Measurements from ENCODE around the gene IFITM5. TPM values are rescaled to one million over a fixed set of nuclear protein-coding genes. Genes with fewer than 3 reads are reported as not detected.
A peak's percentile ranks its signal among the peaks of the same experiment; 100 is the strongest.

Gene IFITM5
- total RNA-seq, 4 donors from 2014 or later, result not detected

- intact Hi-C loops (cut with DNase I), result no loop called here
- WGBS, result 57% methylated on average over 16 of the region's 26 CpGs
- Histone ChIP-seq H3K9me3 (no peaks in the 10 kb centered on the region), H3K27ac (replicated peaks in 1 of 4) (peak overlapping the region in 1 of 4 donors; percentile 34), H3K4me3 (no peak overlapping the region), H3K36me3 (peaks cover 0 to 21% (median 13%) of the 10 kb centered on the region in 4 donors), H3K27me3 (peaks cover 0 to 62% (median 22%) of the 10 kb centered on the region in 4 donors), H3K4me1 (peaks cover 0 to 21% (median 14%) of the 10 kb centered on the region in 4 donors)
- no peak for DNase-seq (ENCODE audit: extremely low spot score)
- TF ChIP-seq POLR2A (IDR thresholded peaks at IDR 0.05; ENCODE audit: low read depth) (no peak), CTCF (IDR thresholded peaks at IDR 0.05) (no peak), EP300 (IDR thresholded peaks at IDR 0.05) (no peak), POLR2AphosphoS5 (IDR thresholded peaks at IDR 0.05) (no peak)
Measured at GRCh38 chr11:297586-298405, 1.5 kb downstream of the IFITM5 start.

- WGBS, result 65% methylated on average over 12 of the region's 13 CpGs
- Histone ChIP-seq H3K27ac (replicated peaks in 1 of 4) (no peak overlapping the region), H3K27me3 (peaks cover 0 to 62% (median 22%) of the 10 kb centered on the region in 4 donors), H3K9me3 (no peaks in the 10 kb centered on the region), H3K4me3 (no peak overlapping the region), H3K36me3 (peaks cover 0 to 28% (median 15%) of the 10 kb centered on the region in 4 donors), H3K4me1 (peaks cover 0 to 21% (median 14%) of the 10 kb centered on the region in 4 donors)
- no peak for DNase-seq (ENCODE audit: extremely low spot score)
- intact Hi-C loops (cut with DNase I), result no loop called here
- no peak for TF ChIP-seq EP300 (IDR thresholded peaks at IDR 0.05)
- TF ChIP-seq POLR2A (IDR thresholded peaks at IDR 0.05; ENCODE audit: low read depth), result no peak
- no peak for TF ChIP-seq POLR2AphosphoS5 (IDR thresholded peaks at IDR 0.05)
- no peak for TF ChIP-seq CTCF (IDR thresholded peaks at IDR 0.05)
Measured at GRCh38 chr11:297051-297585, 2.2 kb downstream of the IFITM5 start.

GRCh38 chr11:296171-297050, 2.9 kb downstream of the IFITM5 start:
- no peak overlapping the region for H3K27ac ChIP-seq (replicated peaks in 1 of 4)
- peaks cover 0 to 32% (median 17%) of the 10 kb centered on the region in 4 donors for H3K36me3 ChIP-seq
- H3K4me3 ChIP-seq, result no peak overlapping the region
- intact Hi-C loops (cut with DNase I), result no loop called here
- peaks cover 0 to 59% (median 22%) of the 10 kb centered on the region in 4 donors for H3K27me3 ChIP-seq
- 81% methylated on average over 17 of the region's 35 CpGs for WGBS
- H3K4me1 ChIP-seq, result peaks cover 0 to 21% (median 14%) of the 10 kb centered on the region in 4 donors
- no peak for DNase-seq (ENCODE audit: extremely low spot score)
- no peaks in the 10 kb centered on the region for H3K9me3 ChIP-seq
- TF ChIP-seq POLR2A (IDR thresholded peaks at IDR 0.05; ENCODE audit: low read depth) (no peak), EP300 (IDR thresholded peaks at IDR 0.05) (no peak), POLR2AphosphoS5 (IDR thresholded peaks at IDR 0.05) (no peak), CTCF (IDR thresholded peaks at IDR 0.05) (no peak)

GRCh38 chr11:295351-296170, 3.8 kb downstream of the IFITM5 start:
- Histone ChIP-seq H3K4me3 (no peak overlapping the region), H3K4me1 (peaks cover 0 to 23% (median 17%) of the 10 kb centered on the region in 4 donors), H3K27ac (replicated peaks in 1 of 4) (no peak overlapping the region), H3K36me3 (peaks cover 0 to 32% (median 17%) of the 10 kb centered on the region in 4 donors), H3K27me3 (peaks cover 0 to 50% (median 22%) of the 10 kb centered on the region in 4 donors), H3K9me3 (no peaks in the 10 kb centered on the region)
- intact Hi-C loops (cut with DNase I), result no loop called here
- DNase-seq (ENCODE audit: extremely low spot score), result no peak
- TF ChIP-seq POLR2A (IDR thresholded peaks at IDR 0.05; ENCODE audit: low read depth) (no peak), EP300 (IDR thresholded peaks at IDR 0.05) (no peak)
- WGBS, result 86% methylated on average over 21 of the region's 26 CpGs

Data from esophagus muscularis mucosa (tissue), 4 donors.